Pancreas (tissue), 10 donors: Measurements from ENCODE around the gene HOXA9. TPM values are rescaled to one million over a fixed set of nuclear protein-coding genes. Genes with fewer than 3 reads are reported as not detected.

Source experiments
- ATAC-seq, 4 donors: fragments of 200-7000 bp; cut with Tn5 transposase; one replicate each; pipeline versions ENCODE4 v1.8.0 to v1.9.1; 2020; ENCODE audit warnings: mild to moderate bottlenecking in 4 of 4, moderate library complexity in 4 of 4
- DNase-seq, 6 donors: peaks; one replicate each; pipeline ENCODE4 v3.0.0-alpha.2; 2020
- FAIRE-seq: peaks from 2 replicates; lab custom pipeline; 2012; peaks lifted over from hg19 to GRCh38; lab: Jason Lieb, UNC
- H3K27ac ChIP-seq, 4 donors: fragments of 200-600 bp; sonication (generic); 1 replicate in 3 of 4; 2 replicates in 1 of 4; pipeline versions ENCODE4 v1.5.0 to v1.8.0; 2020
- H3K27me3 ChIP-seq, 4 donors: fragments of 200-600 bp; one replicate each; pipeline ENCODE4 v1.8.0; 2021
- H3K36me3 ChIP-seq, 3 donors: fragments of 200-600 bp; sonication (generic) in 1 of 3; one replicate each; pipeline versions ENCODE4 v1.5.0 to v1.8.0; 2020 to 2021
- H3K4me1 ChIP-seq, 3 donors: fragments of 200-600 bp; one replicate each; pipeline ENCODE4 v1.8.0; 2021
- H3K4me3 ChIP-seq, 4 donors: fragments of 200-600 bp; sonication (generic) in 2 of 4; one replicate each; pipeline versions ENCODE4 v1.5.0 to v1.8.0; 2020 to 2021
- H3K9me3 ChIP-seq, 4 donors: fragments of 200-600 bp; one replicate each; pipeline ENCODE4 v1.8.0; 2021
- WGBS, 2 donors: extraction: QIAGEN DNeasy Blood & Tissue Kit; methylation state at CpG; one replicate each; pipeline ENCODE4 v1.1.7; 2013; 5-methylcytosine and 5-hydroxymethylcytosine counted together
- intact Hi-C, 3 donors: fragments of 100-400 bp; cut with DNase I; formaldehyde crosslinking; loops; one replicate each; pipeline versions ENCODE4 v1.11.1 to v1.14.2; 2022
- polyA plus RNA-seq, 2 donors: library from polyadenylated mRNA; stranded (reverse); fragments of 200-250 nt; gene quantifications; one replicate each; pipeline ENCODE4 v1.2.3, GENCODE V29; 2013
- total RNA-seq, 6 donors: library from RNA; stranded (reverse); fragmentation: NEBNext Ultra II Directional in 4 of 6; extraction: Animal tissue kit (Norgen Biotek cat#: 25700) in 4 of 6; gene quantifications; one replicate each; pipeline versions ENCODE4 v1.2.1 to v1.2.4, GENCODE V29; 2021 to 2023
- TF ChIP-seq, protein P1 (sequence below), 4 donors: fragments of 200-600 bp; sonication (generic) in 3 of 4; IDR thresholded peaks; one replicate each; pipeline versions ENCODE4 v1.5.0 to v1.8.0; 2021; ENCODE audit warnings: antibody characterized with exemption in 4 of 4
- donor health status: healthy with polysubstance abuse.
- donor health status: DM: no; HTN: no; CAD: no; lungs with moderate emphysema.
- donor health status: DM: no; HTN: no; CAD: no.
- donor health status: control.
- donor health status: control.
- donor health status: Bipolar disorder and iron deficiency.
- donor health status: DM: yes; HTN: yes; CAD: no.
- donor health status: DM: no; HTN: no; CAD: no.
- donor health status: DM: no; HTN: no; CAD: no.
- donor health status: DM: yes; HTN: yes; CAD: no.

Gene HOXA9
- total and polyA plus RNA-seq, 8 donors: 0.09 to 0.13 TPM; not detected in 6

GRCh38 chr7:27132214-27132613 is 33.1 kb downstream of the HOXA9 start:
- intact Hi-C loops: no loop called here
- WGBS, 2 donors: 23 to 28% methylated on average over 2 of the region's 2 CpGs
- Histone ChIP-seq H3K36me3 (no peaks in the 10 kb centered on the region), H3K4me3 (no peak overlapping the region), H3K27ac (no peak overlapping the region), H3K4me1 (no peaks in the 10 kb centered on the region), H3K9me3 (no peaks in the 10 kb centered on the region), H3K27me3 (peaks cover 0 to 78% (median 15%) of the 10 kb centered on the region in 4 donors)
- DNase-seq: no peak
- TF ChIP-seq, protein P1, sequence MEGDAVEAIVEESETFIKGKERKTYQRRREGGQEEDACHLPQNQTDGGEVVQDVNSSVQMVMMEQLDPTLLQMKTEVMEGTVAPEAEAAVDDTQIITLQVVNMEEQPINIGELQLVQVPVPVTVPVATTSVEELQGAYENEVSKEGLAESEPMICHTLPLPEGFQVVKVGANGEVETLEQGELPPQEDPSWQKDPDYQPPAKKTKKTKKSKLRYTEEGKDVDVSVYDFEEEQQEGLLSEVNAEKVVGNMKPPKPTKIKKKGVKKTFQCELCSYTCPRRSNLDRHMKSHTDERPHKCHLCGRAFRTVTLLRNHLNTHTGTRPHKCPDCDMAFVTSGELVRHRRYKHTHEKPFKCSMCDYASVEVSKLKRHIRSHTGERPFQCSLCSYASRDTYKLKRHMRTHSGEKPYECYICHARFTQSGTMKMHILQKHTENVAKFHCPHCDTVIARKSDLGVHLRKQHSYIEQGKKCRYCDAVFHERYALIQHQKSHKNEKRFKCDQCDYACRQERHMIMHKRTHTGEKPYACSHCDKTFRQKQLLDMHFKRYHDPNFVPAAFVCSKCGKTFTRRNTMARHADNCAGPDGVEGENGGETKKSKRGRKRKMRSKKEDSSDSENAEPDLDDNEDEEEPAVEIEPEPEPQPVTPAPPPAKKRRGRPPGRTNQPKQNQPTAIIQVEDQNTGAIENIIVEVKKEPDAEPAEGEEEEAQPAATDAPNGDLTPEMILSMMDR (IDR thresholded peaks at IDR 0.05): no peak
- FAIRE-seq: no peak
- no peak for ATAC-seq

DNA sequence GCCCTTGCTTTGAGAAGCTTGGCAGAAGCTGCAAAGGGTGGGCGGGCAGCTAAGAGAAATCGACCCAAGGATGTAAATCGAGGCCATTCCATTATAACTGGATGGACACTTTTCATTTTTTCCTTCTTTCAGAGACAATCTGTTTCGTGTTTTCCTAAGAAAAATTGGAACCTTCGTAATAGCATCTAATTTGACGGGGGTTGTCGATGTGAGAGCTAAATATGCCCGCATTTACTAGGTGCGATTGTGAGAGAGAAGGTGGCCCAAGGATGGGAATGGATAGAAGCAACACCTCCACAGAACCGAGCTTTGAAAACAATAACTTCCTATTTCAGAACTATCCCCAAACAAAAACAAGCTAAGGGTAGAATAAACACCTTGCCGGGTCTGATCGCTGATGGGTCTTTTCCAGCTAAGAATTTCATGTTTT is 33.9 kb downstream of the HOXA9 start:
- WGBS, 2 donors: 15 to 18% methylated on average over 12 of the region's 12 CpGs
- TF ChIP-seq, protein P1 (IDR thresholded peaks at IDR 0.05): no peak
- intact Hi-C loops: no loop called here
- Histone ChIP-seq H3K4me3 (peak overlapping the region in 1 of 4 donors; percentile 46), H3K36me3 (no peaks in the 10 kb centered on the region), H3K27ac (peak overlapping the region in 1 of 4 donors; percentile 50), H3K27me3 (peaks cover 0 to 75% (median 15%) of the 10 kb centered on the region in 4 donors), H3K4me1 (no peaks in the 10 kb centered on the region), H3K9me3 (no peaks in the 10 kb centered on the region)
- ATAC-seq (no peak), FAIRE-seq (no peak), DNase-seq (no peak)

DNA sequence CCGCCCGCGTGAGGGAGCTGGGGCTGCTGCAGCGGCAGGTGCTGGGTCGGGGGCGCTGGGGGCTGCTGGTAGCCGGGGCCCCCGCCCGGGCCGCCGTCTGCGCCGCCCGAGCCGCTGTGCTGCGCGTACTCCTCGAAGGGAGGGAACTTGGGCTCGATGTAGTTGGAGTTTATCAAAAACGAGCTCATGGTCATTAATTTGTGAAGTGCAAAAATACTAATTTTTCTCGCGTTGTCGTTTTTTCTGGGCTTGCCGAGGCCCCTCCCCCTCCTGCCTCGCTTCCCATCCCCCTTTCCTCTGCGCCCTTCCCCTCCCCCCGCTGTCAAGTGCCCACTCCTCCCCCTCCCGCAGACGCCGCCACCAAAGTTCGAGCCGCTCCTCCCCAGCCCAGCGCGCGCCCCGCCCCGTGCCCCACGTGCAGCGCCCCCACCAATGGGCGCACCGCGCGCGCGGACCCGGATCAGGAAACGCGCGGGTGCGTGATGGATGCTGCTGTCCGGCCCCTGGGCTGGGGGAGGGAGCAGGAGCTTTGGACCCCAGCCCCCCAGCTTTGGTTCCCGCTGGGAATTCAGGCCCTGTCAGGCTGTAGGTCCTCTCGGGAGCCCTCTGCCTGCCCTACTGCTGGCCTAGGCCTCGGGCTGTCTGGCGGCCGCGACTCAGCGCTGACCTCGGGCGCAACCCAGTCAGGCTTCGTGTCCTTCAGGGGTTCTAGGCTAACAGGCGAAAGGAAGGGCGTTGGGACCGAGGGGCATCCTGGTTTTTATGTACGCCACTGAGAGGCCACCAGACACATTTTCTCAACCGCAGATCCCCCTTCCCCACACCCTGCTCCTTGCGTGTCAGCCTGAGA is 34.6 kb downstream of the HOXA9 start, which contains the start of gene HOXA4:
Gene HOXA4, minus strand, starts transcription at position 218 of the 850 bp plus-strand sequence. Its CDS starts 24 bp downstream, at position 194.
- intact Hi-C loops: no loop called here
- DNase-seq (peak in 5 of 6 donors; percentile 37 to 81 (median 68)), ATAC-seq (peak in 3 of 4 donors; percentile 86 to 95 (median 91)), FAIRE-seq (no peak)
- Histone ChIP-seq H3K36me3 (no peaks in the 10 kb centered on the region), H3K4me1 (no peaks in the 10 kb centered on the region), H3K27me3 (peaks cover 0 to 75% (median 15%) of the 10 kb centered on the region in 4 donors), H3K27ac (peak within 1 kb of the TSS in 2 of 4 donors; percentile 43 to 50), H3K4me3 (peak within 1 kb of the TSS in 3 of 4 donors; percentile 24 to 46 (median 26)), H3K9me3 (no peaks in the 10 kb centered on the region)
- TF ChIP-seq, protein P1 (IDR thresholded peaks at IDR 0.05): no peak
- WGBS, 2 donors: 5 to 9% methylated on average over 43 to 67 of the region's 67 CpGs

- intact Hi-C loops: no loop called here
- ATAC-seq (peak in 2 of 4 donors; percentile 9 to 34), DNase-seq (no peak), FAIRE-seq (no peak)
- Histone ChIP-seq H3K9me3 (no peaks in the 10 kb centered on the region), H3K27me3 (peaks cover 0 to 70% (median 15%) of the 10 kb centered on the region in 4 donors), H3K27ac (peak overlapping the region in 2 of 4 donors; percentile 43 to 50), H3K4me1 (no peaks in the 10 kb centered on the region), H3K36me3 (no peaks in the 10 kb centered on the region), H3K4me3 (peak overlapping the region in 2 of 4 donors; percentile 26 to 46)
- TF ChIP-seq, protein P1 (IDR thresholded peaks at IDR 0.05): no peak
- whole genome bisulfite sequencing, 2 donors: 5 to 10% methylated on average over 39 to 72 of the region's 72 CpGs
Observed at GRCh38 chr7:27129729-27130539, 35.4 kb downstream of the HOXA9 start.
